ENCODE measurements around the gene TMEM269. TPM values are rescaled to one million over a fixed set of nuclear protein-coding genes. Genes with fewer than 3 reads are reported as not detected.

Gene TMEM269
- total and polyA plus RNA-seq, 9 of the 15 experiments (the other 6 are each of a cell fraction or from before 2014, with no cell fraction given), result 0.09 to 0.49 (median 0.21) TPM

DNA sequence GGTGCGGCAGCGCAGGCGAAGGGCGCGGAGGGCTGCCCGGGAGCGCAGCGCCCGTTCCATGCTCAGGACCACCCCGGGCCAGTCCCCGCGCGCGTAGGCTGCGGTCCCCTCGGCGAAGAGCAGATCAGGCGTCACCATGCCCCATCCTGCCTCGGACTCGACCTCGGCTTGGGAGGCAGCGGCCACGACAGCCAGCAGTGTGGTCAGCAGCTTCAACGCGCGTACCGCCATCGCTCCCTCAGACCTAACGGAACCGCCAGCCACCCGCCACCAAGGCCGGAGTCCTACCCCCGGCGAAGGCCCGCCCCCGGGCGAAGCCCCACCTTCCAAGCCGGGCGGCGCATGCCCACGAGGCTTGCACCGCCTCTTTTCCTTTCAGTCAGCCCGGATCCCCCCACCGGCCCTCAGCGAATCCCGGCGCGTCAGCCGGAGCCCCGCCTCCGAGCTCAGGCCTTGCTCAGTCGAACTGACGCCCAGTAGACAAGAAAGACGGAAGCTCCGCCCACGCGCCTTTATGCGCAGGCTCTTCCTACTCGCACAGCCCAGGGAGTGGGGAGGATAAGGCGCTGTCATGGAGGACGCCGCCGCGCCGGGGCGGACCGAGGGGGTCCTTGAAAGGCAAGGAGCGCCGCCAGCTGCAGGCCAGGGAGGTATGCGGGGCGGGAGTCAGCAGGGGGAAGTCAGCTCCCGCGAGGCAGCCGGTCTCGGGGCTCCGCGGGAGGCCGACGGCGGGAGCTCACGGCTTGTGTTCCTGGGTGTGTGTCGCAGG is 17.9 kb upstream of the TMEM269 start, which contains the start of the genes C1orf50 and P3H1 (continued):
- TF ChIP-seq YY1 (IDR thresholded peaks at IDR 0.05; ENCODE audit: borderline replicate concordance in 1 of 3, control insufficient read depth in 1 of 3, extremely low read depth in 1 of 3, insufficient read depth in 3 of 3, insufficient read length in 1 of 3, insufficient replicate concordance in 2 of 3, low read depth in 1 of 3, low read length in 2 of 3) (peak; percentile 49 to 84 (median 74)), CBFA2T2 (conservative IDR thresholded peaks at IDR 0.05) (no peak), STAT5B (CRISPR knock-in tag; IDR thresholded peaks at IDR 0.05) (no peak), NR2F6 (CRISPR knock-in tag; IDR thresholded peaks at IDR 0.05) (no peak), ESRRA (IDR thresholded peaks at IDR 0.05; ENCODE audit: borderline replicate concordance, low read depth) (0 out of 2 replicates have a peak, but pooled peaks have one; percentile 17), BHLHE40 (IDR thresholded peaks at IDR 0.05; ENCODE audit: low read length) (no peak), MYC (IDR thresholded peaks at IDR 0.05; ENCODE audit: low read depth, low read length) (peak; percentile 51; the same call in 1 of the 2 replicates), MYC (CRISPR knock-in tag; IDR thresholded peaks at IDR 0.05; ENCODE audit: borderline replicate concordance, low read depth) (peak; percentile 20; the same call in 1 of the 2 replicates), FOXJ2 (tag; IDR thresholded peaks at IDR 0.05) (no peak), ZKSCAN3 (CRISPR knock-in tag; IDR thresholded peaks at IDR 0.05) (no peak), NCOA1 (IDR thresholded peaks at IDR 0.05; ENCODE audit: low read depth) (no peak; the same call in 1 of the 2 replicates), BMI1 (IDR thresholded peaks at IDR 0.05; ENCODE audit: low read length) (no peak), TCF3 (CRISPR knock-in tag; IDR thresholded peaks at IDR 0.05) (no peak), EGR1 (conservative IDR thresholded peaks at IDR 0.05) (peak; percentile 94), CXXC5 (CRISPR knock-in tag; IDR thresholded peaks at IDR 0.05) (peak; percentile 68), RBM14 (IDR thresholded peaks at IDR 0.05; ENCODE audit: borderline replicate concordance, insufficient read depth, low read depth, low read length) (0 out of 2 replicates have a peak, but pooled peaks have one; percentile 74), EHMT2 (IDR thresholded peaks at IDR 0.05) (no peak), STAT5A (IDR thresholded peaks at IDR 0.05; ENCODE audit: borderline replicate concordance, low read length) (no peak)
- TF ChIP-seq, protein P1, sequence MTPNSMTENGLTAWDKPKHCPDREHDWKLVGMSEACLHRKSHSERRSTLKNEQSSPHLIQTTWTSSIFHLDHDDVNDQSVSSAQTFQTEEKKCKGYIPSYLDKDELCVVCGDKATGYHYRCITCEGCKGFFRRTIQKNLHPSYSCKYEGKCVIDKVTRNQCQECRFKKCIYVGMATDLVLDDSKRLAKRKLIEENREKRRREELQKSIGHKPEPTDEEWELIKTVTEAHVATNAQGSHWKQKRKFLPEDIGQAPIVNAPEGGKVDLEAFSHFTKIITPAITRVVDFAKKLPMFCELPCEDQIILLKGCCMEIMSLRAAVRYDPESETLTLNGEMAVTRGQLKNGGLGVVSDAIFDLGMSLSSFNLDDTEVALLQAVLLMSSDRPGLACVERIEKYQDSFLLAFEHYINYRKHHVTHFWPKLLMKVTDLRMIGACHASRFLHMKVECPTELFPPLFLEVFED (CRISPR knock-in tag; conservative IDR thresholded peaks at IDR 0.05), result no peak; the same call in 1 of the 2 replicates
- TF ChIP-seq, protein P2, sequence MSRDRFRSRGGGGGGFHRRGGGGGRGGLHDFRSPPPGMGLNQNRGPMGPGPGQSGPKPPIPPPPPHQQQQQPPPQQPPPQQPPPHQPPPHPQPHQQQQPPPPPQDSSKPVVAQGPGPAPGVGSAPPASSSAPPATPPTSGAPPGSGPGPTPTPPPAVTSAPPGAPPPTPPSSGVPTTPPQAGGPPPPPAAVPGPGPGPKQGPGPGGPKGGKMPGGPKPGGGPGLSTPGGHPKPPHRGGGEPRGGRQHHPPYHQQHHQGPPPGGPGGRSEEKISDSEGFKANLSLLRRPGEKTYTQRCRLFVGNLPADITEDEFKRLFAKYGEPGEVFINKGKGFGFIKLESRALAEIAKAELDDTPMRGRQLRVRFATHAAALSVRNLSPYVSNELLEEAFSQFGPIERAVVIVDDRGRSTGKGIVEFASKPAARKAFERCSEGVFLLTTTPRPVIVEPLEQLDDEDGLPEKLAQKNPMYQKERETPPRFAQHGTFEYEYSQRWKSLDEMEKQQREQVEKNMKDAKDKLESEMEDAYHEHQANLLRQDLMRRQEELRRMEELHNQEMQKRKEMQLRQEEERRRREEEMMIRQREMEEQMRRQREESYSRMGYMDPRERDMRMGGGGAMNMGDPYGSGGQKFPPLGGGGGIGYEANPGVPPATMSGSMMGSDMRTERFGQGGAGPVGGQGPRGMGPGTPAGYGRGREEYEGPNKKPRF (IDR thresholded peaks at IDR 0.05; ENCODE audit: low read depth, low read length), result no peak
- TF ChIP-seq, protein P3, sequence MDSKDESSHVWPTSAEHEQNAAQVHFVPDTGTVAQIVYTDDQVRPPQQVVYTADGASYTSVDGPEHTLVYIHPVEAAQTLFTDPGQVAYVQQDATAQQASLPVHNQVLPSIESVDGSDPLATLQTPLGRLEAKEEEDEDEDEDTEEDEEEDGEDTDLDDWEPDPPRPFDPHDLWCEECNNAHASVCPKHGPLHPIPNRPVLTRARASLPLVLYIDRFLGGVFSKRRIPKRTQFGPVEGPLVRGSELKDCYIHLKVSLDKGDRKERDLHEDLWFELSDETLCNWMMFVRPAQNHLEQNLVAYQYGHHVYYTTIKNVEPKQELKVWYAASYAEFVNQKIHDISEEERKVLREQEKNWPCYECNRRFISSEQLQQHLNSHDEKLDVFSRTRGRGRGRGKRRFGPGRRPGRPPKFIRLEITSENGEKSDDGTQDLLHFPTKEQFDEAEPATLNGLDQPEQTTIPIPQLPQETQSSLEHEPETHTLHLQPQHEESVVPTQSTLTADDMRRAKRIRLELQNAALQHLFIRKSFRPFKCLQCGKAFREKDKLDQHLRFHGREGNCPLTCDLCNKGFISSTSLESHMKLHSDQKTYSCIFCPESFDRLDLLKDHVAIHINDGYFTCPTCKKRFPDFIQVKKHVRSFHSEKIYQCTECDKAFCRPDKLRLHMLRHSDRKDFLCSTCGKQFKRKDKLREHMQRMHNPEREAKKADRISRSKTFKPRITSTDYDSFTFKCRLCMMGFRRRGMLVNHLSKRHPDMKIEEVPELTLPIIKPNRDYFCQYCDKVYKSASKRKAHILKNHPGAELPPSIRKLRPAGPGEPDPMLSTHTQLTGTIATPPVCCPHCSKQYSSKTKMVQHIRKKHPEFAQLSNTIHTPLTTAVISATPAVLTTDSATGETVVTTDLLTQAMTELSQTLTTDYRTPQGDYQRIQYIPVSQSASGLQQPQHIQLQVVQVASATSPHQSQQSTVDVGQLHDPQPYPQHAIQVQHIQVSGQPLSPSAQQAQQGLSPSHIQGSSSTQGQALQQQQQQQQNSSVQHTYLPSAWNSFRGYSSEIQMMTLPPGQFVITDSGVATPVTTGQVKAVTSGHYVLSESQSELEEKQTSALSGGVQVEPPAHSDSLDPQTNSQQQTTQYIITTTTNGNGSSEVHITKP (IDR thresholded peaks at IDR 0.05; ENCODE audit: partially characterized antibody), result peak; percentile 34
